ENCODE measurements around the gene SLC35B3.
"Not testable (repeated sequence)": the region's sequence is repeated elsewhere in the genome, so short reads cannot be mapped to it uniquely, and the experiment has no call there.

Gene SLC35B3

DNA sequence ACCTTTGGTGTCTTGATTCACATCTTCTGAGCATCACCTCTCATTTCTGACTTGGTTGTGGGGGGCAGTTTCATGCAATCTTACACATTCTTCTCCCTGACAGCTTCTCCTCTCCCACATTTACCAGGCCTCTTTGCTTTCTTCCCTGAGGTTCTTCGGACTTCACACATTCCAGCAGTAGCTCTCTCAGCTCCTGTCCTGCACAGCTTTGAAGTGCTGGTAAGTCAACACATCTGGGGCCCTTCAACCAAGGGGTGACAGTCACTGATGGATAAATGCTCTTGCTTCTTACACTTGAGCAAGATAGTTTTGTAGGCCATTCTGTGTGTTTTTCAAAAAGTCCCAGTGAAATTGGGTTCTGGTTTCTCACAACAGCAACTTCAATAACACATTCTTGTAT is 2.5 kb upstream of the SLC35B3 start:
- no peak for DNase-seq (ENCODE audit: low read depth)
- H3K4me3 ChIP-seq (ENCODE audit: low read depth, low read length): no peak overlapping the region
- in situ Hi-C loops (cut with HindIII; ENCODE audit: low sequenced_read_pairs): no loop called here
- TF ChIP-seq, protein P1, sequence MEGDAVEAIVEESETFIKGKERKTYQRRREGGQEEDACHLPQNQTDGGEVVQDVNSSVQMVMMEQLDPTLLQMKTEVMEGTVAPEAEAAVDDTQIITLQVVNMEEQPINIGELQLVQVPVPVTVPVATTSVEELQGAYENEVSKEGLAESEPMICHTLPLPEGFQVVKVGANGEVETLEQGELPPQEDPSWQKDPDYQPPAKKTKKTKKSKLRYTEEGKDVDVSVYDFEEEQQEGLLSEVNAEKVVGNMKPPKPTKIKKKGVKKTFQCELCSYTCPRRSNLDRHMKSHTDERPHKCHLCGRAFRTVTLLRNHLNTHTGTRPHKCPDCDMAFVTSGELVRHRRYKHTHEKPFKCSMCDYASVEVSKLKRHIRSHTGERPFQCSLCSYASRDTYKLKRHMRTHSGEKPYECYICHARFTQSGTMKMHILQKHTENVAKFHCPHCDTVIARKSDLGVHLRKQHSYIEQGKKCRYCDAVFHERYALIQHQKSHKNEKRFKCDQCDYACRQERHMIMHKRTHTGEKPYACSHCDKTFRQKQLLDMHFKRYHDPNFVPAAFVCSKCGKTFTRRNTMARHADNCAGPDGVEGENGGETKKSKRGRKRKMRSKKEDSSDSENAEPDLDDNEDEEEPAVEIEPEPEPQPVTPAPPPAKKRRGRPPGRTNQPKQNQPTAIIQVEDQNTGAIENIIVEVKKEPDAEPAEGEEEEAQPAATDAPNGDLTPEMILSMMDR (IDR thresholded peaks at IDR 0.05; ENCODE audit: low read depth, low read length, missing control alignments): no peak

DNA sequence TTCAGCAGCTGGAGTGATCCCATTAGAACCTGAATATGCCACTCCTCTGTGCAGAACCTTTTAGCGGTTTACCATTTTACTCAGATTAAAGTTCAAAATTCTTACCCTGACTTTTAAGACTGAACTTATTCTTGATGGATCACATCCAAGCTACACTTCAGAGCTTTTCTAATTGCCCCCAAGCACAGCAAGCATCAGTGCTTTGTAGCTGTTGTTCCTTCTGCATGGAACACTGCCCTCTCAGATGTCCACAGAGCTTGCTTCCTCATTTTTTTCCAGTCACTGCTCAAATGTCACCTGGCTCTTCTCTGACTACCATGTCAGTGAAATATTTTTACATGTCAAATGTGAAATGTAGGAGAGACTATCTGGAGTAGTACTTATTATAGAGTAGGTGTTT is 1.6 kb upstream of the SLC35B3 start:
- no peak for DNase-seq (ENCODE audit: low read depth)
- TF ChIP-seq, protein P1 (IDR thresholded peaks at IDR 0.05; ENCODE audit: low read depth, low read length, missing control alignments): no peak
- in situ Hi-C loops (cut with HindIII; ENCODE audit: low sequenced_read_pairs): no loop called here
- H3K4me3 ChIP-seq (ENCODE audit: low read depth, low read length): no peak overlapping the region

DNA sequence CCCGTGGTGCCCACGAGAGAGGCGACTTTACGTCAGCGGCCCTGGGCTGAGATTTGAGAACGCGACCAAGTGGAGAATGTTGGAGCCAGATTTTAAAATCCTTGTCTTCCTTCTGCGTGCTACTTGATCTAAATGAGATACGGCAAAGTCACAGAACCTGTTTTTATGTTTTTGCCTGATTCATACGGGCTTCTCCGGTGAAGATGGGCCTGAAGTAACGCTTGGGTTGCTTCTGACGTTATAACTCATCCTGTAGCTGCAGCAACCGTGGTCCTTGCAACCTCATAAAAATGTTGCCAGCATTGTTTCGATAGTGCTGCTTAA is 462 bp upstream of the SLC35B3 start:
- no peak for DNase-seq (ENCODE audit: low read depth)
- H3K4me3 ChIP-seq (ENCODE audit: low read depth, low read length): peak overlapping the region; percentile 100
- TF ChIP-seq, protein P1 (IDR thresholded peaks at IDR 0.05; ENCODE audit: low read depth, low read length, missing control alignments): no peak
- in situ Hi-C loops (cut with HindIII; ENCODE audit: low sequenced_read_pairs): no loop called here

DNA sequence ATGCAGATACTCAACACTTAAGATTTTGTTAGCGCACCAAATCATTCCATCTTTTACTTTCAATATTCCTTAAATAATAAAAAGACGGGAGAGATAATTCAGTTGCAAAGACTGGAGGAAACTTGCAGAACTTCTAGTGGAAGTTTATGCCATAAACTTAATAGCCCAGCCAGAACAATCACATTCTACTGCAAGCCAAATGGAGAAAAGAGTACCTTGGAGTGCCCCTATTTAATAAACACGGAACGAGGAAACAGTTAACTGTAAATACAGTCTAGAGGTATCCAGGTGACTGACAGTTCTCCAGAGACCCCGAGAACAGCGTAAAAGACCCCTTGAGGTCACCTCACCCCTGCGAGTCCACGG is 635 bp downstream of the SLC35B3 start:
- H3K4me3 ChIP-seq (ENCODE audit: low read depth, low read length): peak overlapping the region; percentile 100
- in situ Hi-C loops (cut with HindIII; ENCODE audit: low sequenced_read_pairs): no loop called here
- TF ChIP-seq, protein P1 (IDR thresholded peaks at IDR 0.05; ENCODE audit: low read depth, low read length, missing control alignments): no peak
- no peak for DNase-seq (ENCODE audit: low read depth)

DNA sequence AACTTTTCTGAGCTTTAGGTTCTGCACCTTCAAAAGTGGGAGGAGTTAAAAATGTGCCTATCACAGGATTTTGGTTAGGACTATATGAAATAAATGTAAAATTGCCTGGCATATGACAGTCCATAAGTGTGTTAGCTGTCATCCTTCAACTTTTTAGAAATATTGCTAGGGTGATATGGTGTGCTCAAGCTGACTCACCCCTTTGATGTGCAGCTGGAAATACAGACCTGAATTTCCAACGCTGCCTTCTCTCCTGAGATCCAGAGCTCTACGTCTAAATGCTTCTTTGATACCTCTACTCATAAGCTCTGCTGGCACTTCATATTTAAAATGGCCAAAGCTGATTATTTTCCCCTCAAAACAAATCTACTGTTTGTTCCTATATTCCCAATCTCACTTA is 2.7 kb downstream of the SLC35B3 start:
- no peak for DNase-seq (ENCODE audit: low read depth)
- H3K4me3 ChIP-seq (ENCODE audit: low read depth, low read length): no peak overlapping the region

DNA sequence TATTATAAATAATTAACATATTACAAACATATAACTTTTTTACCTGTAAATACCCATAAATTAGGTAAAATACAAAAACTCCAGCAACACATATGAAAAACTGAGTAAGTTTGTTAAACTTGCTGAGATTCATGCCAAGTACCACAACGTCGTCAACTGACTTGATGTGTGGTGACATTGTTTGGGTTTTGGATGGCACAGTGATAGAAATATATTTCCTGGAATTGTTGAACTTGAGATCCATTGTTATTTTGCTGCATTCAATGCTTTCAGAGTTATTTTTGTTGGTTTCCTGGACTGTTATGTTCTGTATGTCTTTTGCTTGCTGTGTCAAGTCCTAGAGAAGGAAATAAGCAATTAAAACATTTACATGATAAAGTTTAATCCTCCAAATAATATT is 5.5 kb downstream of the SLC35B3 start:
- TF ChIP-seq, protein P1 (IDR thresholded peaks at IDR 0.05; ENCODE audit: low read depth, low read length, missing control alignments): no peak
- H3K4me3 ChIP-seq (ENCODE audit: low read depth, low read length): no peak overlapping the region
- no peak for DNase-seq (ENCODE audit: low read depth)
- in situ Hi-C loops (cut with HindIII; ENCODE audit: low sequenced_read_pairs): no loop called here

More for the DNA sequence above, 2.7 kb downstream of the SLC35B3 start:
- in situ Hi-C loops (cut with HindIII; ENCODE audit: low sequenced_read_pairs): no loop called here
- TF ChIP-seq, protein P1 (IDR thresholded peaks at IDR 0.05; ENCODE audit: low read depth, low read length, missing control alignments): no peak

DNA sequence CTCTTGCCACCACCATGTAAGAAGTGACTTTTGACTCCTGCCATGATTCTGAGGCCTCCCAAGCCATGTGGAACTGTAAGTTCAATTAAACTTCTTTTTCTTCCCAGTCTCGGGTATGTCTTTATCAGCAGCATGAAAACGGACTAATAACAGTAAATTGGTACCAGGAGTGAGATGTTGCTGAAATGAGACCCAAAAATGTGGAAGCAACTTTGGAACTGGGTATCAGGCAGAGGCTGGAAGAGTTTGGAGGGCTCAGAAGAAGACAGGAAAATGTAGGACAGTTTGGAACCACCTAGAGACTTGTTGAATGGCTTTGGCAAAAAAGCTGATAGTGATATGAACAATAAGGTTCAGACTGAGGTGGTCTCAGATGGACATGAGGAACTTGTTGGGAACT is 8.8 kb downstream of the SLC35B3 start:
- DNase-seq (ENCODE audit: low read depth); H3K4me3 ChIP-seq (ENCODE audit: low read depth, low read length); in situ Hi-C loops (cut with HindIII; ENCODE audit: low sequenced_read_pairs): not testable (repeated sequence)
